Osteoblast (primary cell): Measurements from ENCODE around the gene EPHA7. TPM values are rescaled to one million over a fixed set of nuclear protein-coding genes. Genes with fewer than 3 reads are reported as not detected.

ENCODE experiments used
- DNase-seq: peaks from one replicate; pipeline ENCODE4 v3.0.0; 2011; ENCODE audit warnings: low spot score, mixed read lengths; ENCODE audit not compliant: insufficient read length; ENCODE audit errors: missing footprints
- H2AFZ ChIP-seq: 2 replicates; pipeline ENCODE4 v1.6.0; 2011; ENCODE audit warnings: mild to moderate bottlenecking, low read length
- H3K27ac ChIP-seq: 2 replicates; pipeline ENCODE4 v1.5.1; 2011; ENCODE audit warnings: mild to moderate bottlenecking, low read depth, low read length, moderate library complexity
- H3K27me3 ChIP-seq: 2 replicates; pipeline ENCODE4 v1.6.0; 2012; ENCODE audit warnings: mild to moderate bottlenecking, control low read depth, inconsistent platforms, low read length, moderate library complexity; ENCODE audit not compliant: insufficient read depth
- H3K36me3 ChIP-seq: 2 replicates; pipeline ENCODE4 v1.5.1; 2011; ENCODE audit warnings: mild to moderate bottlenecking, low read length, control low read depth, moderate library complexity; ENCODE audit not compliant: insufficient read depth
- H3K4me1 ChIP-seq: 2 replicates; pipeline ENCODE4 v1.5.1; 2011; ENCODE audit warnings: mild to moderate bottlenecking, low read length, control low read depth, moderate library complexity; ENCODE audit not compliant: insufficient read depth
- H3K4me2 ChIP-seq: 2 replicates; pipeline ENCODE4 v1.6.0; 2011; ENCODE audit warnings: mild to moderate bottlenecking, low read length; ENCODE audit not compliant: insufficient read depth
- H3K4me3 ChIP-seq: fragments of 200-600 bp; sonication (generic); 3 replicates; pipeline ENCODE4 v1.5.1; 2012; ENCODE audit warnings: mild to moderate bottlenecking, low read length, inconsistent platforms; ENCODE audit not compliant: insufficient read depth
- H3K79me2 ChIP-seq: 2 replicates; pipeline ENCODE4 v1.6.0; 2012; ENCODE audit warnings: mild to moderate bottlenecking, low read length, control low read depth, inconsistent platforms; ENCODE audit not compliant: insufficient read depth
- H3K9me3 ChIP-seq: 2 replicates; pipeline ENCODE4 v1.5.1; 2011; ENCODE audit warnings: low read depth, low read length, control low read depth
- H4K20me1 ChIP-seq: 2 replicates; pipeline ENCODE4 v1.6.0; 2012; ENCODE audit warnings: mild to moderate bottlenecking, low read length, control low read depth; ENCODE audit not compliant: insufficient read depth
- CTCF ChIP-seq: IDR thresholded peaks from 2 replicates; pipeline ENCODE4 v1.5.1; 2011; ENCODE audit warnings: mild to moderate bottlenecking, low read depth, low read length, moderate library complexity; ENCODE audit errors: extremely low read depth
- total RNA-seq: library from RNA; depleted of rRNA; stranded (reverse); fragments of >200 nt; gene quantifications from 2 replicates; pipeline ENCODE4 v1.2.3, GENCODE V29; 2012

Gene EPHA7
- total RNA-seq, 1 donor = not detected

- Histone ChIP-seq H2AFZ (no peak overlapping the region), H3K4me1 (no peaks in the 10 kb centered on the region), H3K4me2 (no peak overlapping the region)
Observed at GRCh38 chr6:93300661-93301060, 118.7 kb downstream of the EPHA7 start.

GRCh38 chr6:93299622-93300021 lies 119.7 kb downstream of the EPHA7 start:
- Histone ChIP-seq H2AFZ (no peak overlapping the region), H4K20me1 (no peaks in the 10 kb centered on the region), H3K4me2 (no peak overlapping the region), H3K27me3 (no peaks in the 10 kb centered on the region), H3K4me3 (no peak overlapping the region), H3K9me3 (no peaks in the 10 kb centered on the region), H3K36me3 (no peaks in the 10 kb centered on the region), H3K4me1 (no peaks in the 10 kb centered on the region), H3K27ac (no peak overlapping the region), H3K79me2 (no peaks in the 10 kb centered on the region)
- TF ChIP-seq CTCF = no peak
- no peak for DNase-seq

More at GRCh38 chr6:93300661-93301060, 118.7 kb downstream of the EPHA7 start:
- no peaks in the 10 kb centered on the region for H3K27me3 ChIP-seq
- no peaks in the 10 kb centered on the region for H3K79me2 ChIP-seq
- no peaks in the 10 kb centered on the region for H3K9me3 ChIP-seq
- H4K20me1 ChIP-seq = no peaks in the 10 kb centered on the region
- DNase-seq = no peak
- TF ChIP-seq CTCF = no peak
- H3K27ac ChIP-seq = no peak overlapping the region
- H3K4me3 ChIP-seq = no peak overlapping the region
- H3K36me3 ChIP-seq = no peaks in the 10 kb centered on the region

- Histone ChIP-seq H3K27me3 (no peaks in the 10 kb centered on the region), H3K4me3 (no peak overlapping the region), H3K9me3 (no peaks in the 10 kb centered on the region), H3K79me2 (no peaks in the 10 kb centered on the region), H3K27ac (no peak overlapping the region), H3K4me1 (no peaks in the 10 kb centered on the region), H3K4me2 (no peak overlapping the region), H2AFZ (no peak overlapping the region), H4K20me1 (no peaks in the 10 kb centered on the region), H3K36me3 (no peaks in the 10 kb centered on the region)
- TF ChIP-seq CTCF = no peak
- DNase-seq = no peak
Observed at GRCh38 chr6:93295631-93296030, 123.7 kb downstream of the EPHA7 start.

- Histone ChIP-seq H4K20me1 (no peaks in the 10 kb centered on the region), H3K4me3 (no peak overlapping the region), H2AFZ (no peak overlapping the region), H3K4me2 (no peak overlapping the region), H3K36me3 (no peaks in the 10 kb centered on the region), H3K79me2 (no peaks in the 10 kb centered on the region), H3K27ac (no peak overlapping the region), H3K27me3 (no peaks in the 10 kb centered on the region), H3K4me1 (no peaks in the 10 kb centered on the region), H3K9me3 (no peaks in the 10 kb centered on the region)
- TF ChIP-seq CTCF = no peak
- DNase-seq = no peak
Observed at GRCh38 chr6:93294879-93295278, 124.5 kb downstream of the EPHA7 start.
